GM21367 (cell line): ENCODE measurements around the gene RFC5.
"Not testable (repeated sequence)": the region's sequence is repeated elsewhere in the genome, so short reads cannot be mapped to it uniquely, and the experiment has no call there.

Experiments
- ATAC-seq: cut with Tn5 transposase; IDR thresholded peaks from one replicate; pipeline ENCODE4 v1.9.1; 2021; ENCODE audit not compliant: unreplicated experiment

The RFC5 gene

GRCh38 chr12:118013283-118013682, 3.2 kb upstream of the RFC5 start:
- no peak for ATAC-seq

GRCh38 chr12:118015306-118015705, 1.2 kb upstream of the RFC5 start:
- no peak for ATAC-seq

GRCh38 chr12:118015944-118016343, 559 bp upstream of the RFC5 start:
- no peak for ATAC-seq

- no peak for ATAC-seq
Measured at GRCh38 chr12:118017926-118018325, 1.4 kb downstream of the RFC5 start.

- ATAC-seq: no peak
Measured at GRCh38 chr12:118020036-118020435, 3.5 kb downstream of the RFC5 start.

GRCh38 chr12:118022097-118022727, 5.7 kb downstream of the RFC5 start:
- ATAC-seq: not testable (repeated sequence)

- ATAC-seq: no peak
Measured at GRCh38 chr12:118022728-118023109, 6.2 kb downstream of the RFC5 start.

- ATAC-seq: no peak
Measured at GRCh38 chr12:118023301-118023860, 6.9 kb downstream of the RFC5 start.

GRCh38 chr12:118025168-118025567, 8.7 kb downstream of the RFC5 start:
- no peak for ATAC-seq

- no peak for ATAC-seq
Measured at GRCh38 chr12:118029166-118029565, 12.7 kb downstream of the RFC5 start.

- ATAC-seq: no peak
Measured at GRCh38 chr12:118032188-118032587, 15.7 kb downstream of the RFC5 start.

GRCh38 chr12:118033323-118033722, 16.8 kb downstream of the RFC5 start:
- no peak for ATAC-seq

- no peak for ATAC-seq
Measured at GRCh38 chr12:118033902-118034301, 17.4 kb downstream of the RFC5 start.

- ATAC-seq: no peak
Measured at GRCh38 chr12:118034429-118035189, 18.1 kb downstream of the RFC5 start.

GRCh38 chr12:118035190-118036041, 18.9 kb downstream of the RFC5 start:
- ATAC-seq: peak; percentile 83

GRCh38 chr12:118036672-118037411, 20.3 kb downstream of the RFC5 start:
- ATAC-seq: no peak

- no peak for ATAC-seq
Measured at GRCh38 chr12:118038137-118038536, 21.6 kb downstream of the RFC5 start.

- ATAC-seq: no peak
Measured at GRCh38 chr12:118042091-118042490, 25.6 kb downstream of the RFC5 start.

GRCh38 chr12:118044075-118044474, 27.6 kb downstream of the RFC5 start:
- ATAC-seq: no peak

GRCh38 chr12:118044577-118044976, 28.1 kb downstream of the RFC5 start:
- ATAC-seq: no peak

- no peak for ATAC-seq
Measured at GRCh38 chr12:118046430-118046829, 29.9 kb downstream of the RFC5 start.
